ENCODE data around the gene LRCH3. TPM values are rescaled to one million over a fixed set of nuclear protein-coding genes. Genes with fewer than 3 reads are reported as not detected.

Gene LRCH3
- total and polyA plus RNA-seq, 7 donors, result 4.8 to 154 (median 44.7) TPM

GRCh38 chr3:197858598-197858997 is 67.5 kb downstream of the LRCH3 start:
- 74 to 78% methylated on average over 3 of the region's 3 CpGs for WGBS, 2 donors
- Histone ChIP-seq H3K9me3 (no peaks in the 10 kb centered on the region), H3K4me1 (no peaks in the 10 kb centered on the region), H3K27ac (no peak overlapping the region), H3K4me3 (no peak overlapping the region), H3K36me3 (peaks cover 0 to 60% (median 12%) of the 10 kb centered on the region in 4 donors), H3K27me3 (no peaks in the 10 kb centered on the region)
- TF ChIP-seq POLR2AphosphoS5 (IDR thresholded peaks at IDR 0.05) (no peak), EP300 (IDR thresholded peaks at IDR 0.05) (no peak), POLR2A (IDR thresholded peaks at IDR 0.05) (no peak), CTCF (IDR thresholded peaks at IDR 0.05) (no peak)
- DNase-seq, result no peak
- intact Hi-C loops (cut with DNase I), result no loop called here

- Histone ChIP-seq H3K9me3 (no peaks in the 10 kb centered on the region), H3K36me3 (peaks cover 10 to 72% (median 24%) of the 10 kb centered on the region in 4 donors), H3K27ac (no peak overlapping the region), H3K27me3 (no peaks in the 10 kb centered on the region), H3K4me1 (no peaks in the 10 kb centered on the region), H3K4me3 (no peak overlapping the region)
- TF ChIP-seq POLR2AphosphoS5 (IDR thresholded peaks at IDR 0.05) (no peak), POLR2A (IDR thresholded peaks at IDR 0.05) (no peak)
- no peak for DNase-seq
- intact Hi-C loops (cut with DNase I), result no loop called here
- WGBS, 2 donors, result 97% methylated on average over 6 of the region's 6 CpGs
Observed at GRCh38 chr3:197866035-197866434, 75.0 kb downstream of the LRCH3 start.

GRCh38 chr3:197873329-197873728 is 82.3 kb downstream of the LRCH3 start:
- peaks cover 17 to 93% (median 47%) of the 10 kb centered on the region in 4 donors for H3K36me3 ChIP-seq

GRCh38 chr3:197874064-197874463 is 83.0 kb downstream of the LRCH3 start:
- H3K4me1 ChIP-seq, result no peaks in the 10 kb centered on the region
- H3K4me3 ChIP-seq, result no peak overlapping the region
- TF ChIP-seq CTCF (IDR thresholded peaks at IDR 0.05) (no peak), POLR2A (IDR thresholded peaks at IDR 0.05) (no peak), POLR2AphosphoS5 (IDR thresholded peaks at IDR 0.05) (no peak), EP300 (IDR thresholded peaks at IDR 0.05) (no peak)
- H3K27me3 ChIP-seq, result no peaks in the 10 kb centered on the region
- H3K36me3 ChIP-seq, result peaks cover 17 to 93% (median 47%) of the 10 kb centered on the region in 4 donors
- DNase-seq, result no peak
- intact Hi-C loops (cut with DNase I), result no loop called here
- WGBS, 2 donors, result 92 to 95% methylated on average over 5 of the region's 5 CpGs
- no peaks in the 10 kb centered on the region for H3K9me3 ChIP-seq
- no peak overlapping the region for H3K27ac ChIP-seq

More at GRCh38 chr3:197873329-197873728, 82.3 kb downstream of the LRCH3 start:
- 95 to 96% methylated on average over 6 of the region's 6 CpGs for WGBS, 2 donors
- Histone ChIP-seq H3K4me1 (no peaks in the 10 kb centered on the region), H3K4me3 (no peak overlapping the region), H3K27ac (no peak overlapping the region), H3K9me3 (no peaks in the 10 kb centered on the region), H3K27me3 (no peaks in the 10 kb centered on the region)
- no peak for DNase-seq
- TF ChIP-seq POLR2AphosphoS5 (IDR thresholded peaks at IDR 0.05), result no peak
- TF ChIP-seq CTCF (IDR thresholded peaks at IDR 0.05), result no peak
- no peak for TF ChIP-seq EP300 (IDR thresholded peaks at IDR 0.05)
- TF ChIP-seq POLR2A (IDR thresholded peaks at IDR 0.05), result no peak
- intact Hi-C loops (cut with DNase I), result no loop called here

GRCh38 chr3:197874653-197875052 is 83.6 kb downstream of the LRCH3 start:
- intact Hi-C loops (cut with DNase I), result no loop called here
- Histone ChIP-seq H3K27me3 (no peaks in the 10 kb centered on the region), H3K4me3 (no peak overlapping the region), H3K4me1 (no peaks in the 10 kb centered on the region), H3K27ac (no peak overlapping the region), H3K9me3 (no peaks in the 10 kb centered on the region), H3K36me3 (peaks cover 17 to 90% (median 47%) of the 10 kb centered on the region in 4 donors)
- TF ChIP-seq EP300 (IDR thresholded peaks at IDR 0.05), result no peak
- no peak for TF ChIP-seq CTCF (IDR thresholded peaks at IDR 0.05)
- TF ChIP-seq POLR2AphosphoS5 (IDR thresholded peaks at IDR 0.05), result no peak
- TF ChIP-seq POLR2A (IDR thresholded peaks at IDR 0.05), result no peak
- WGBS, 2 donors, result 82 to 86% methylated on average over 6 of the region's 6 CpGs
- no peak for DNase-seq
